H9 (cell line): ENCODE measurements around the gene PELI2. TPM values are rescaled to one million over a fixed set of nuclear protein-coding genes. Genes with fewer than 3 reads are reported as not detected.

Experiments used
- DNase-seq: peaks from one replicate; pipeline ENCODE4 v3.0.0-alpha.2; 2017
- H2AFZ ChIP-seq: one replicate; pipeline ENCODE4 v1.6.1; 2013; ENCODE audit warnings: mild to moderate bottlenecking, low read length, control low read depth, moderate library complexity
- H2AK5ac ChIP-seq: 2 replicates; pipeline ENCODE4 v1.6.1; 2013; ENCODE audit warnings: low read length, control low read depth, mixed read lengths; ENCODE audit not compliant: insufficient read length
- H2BK120ac ChIP-seq: one replicate; pipeline ENCODE4 v1.6.1; 2013; ENCODE audit warnings: low read depth, mild to moderate bottlenecking, low read length, control low read depth, inconsistent platforms; ENCODE audit not compliant: poor library complexity, severe bottlenecking
- H2BK12ac ChIP-seq: 2 replicates; pipeline ENCODE4 v1.6.1; 2013; ENCODE audit warnings: low read length, control low read depth, mixed read lengths, low read depth; ENCODE audit not compliant: insufficient read length
- H2BK15ac ChIP-seq: 2 replicates; pipeline ENCODE4 v1.6.1; 2013; ENCODE audit warnings: low read depth, low read length, control low read depth
- H2BK20ac ChIP-seq: one replicate; pipeline ENCODE4 v1.6.1; 2013; ENCODE audit warnings: low read depth, mild to moderate bottlenecking, low read length, control low read depth, inconsistent platforms; ENCODE audit not compliant: poor library complexity, severe bottlenecking
- H2BK5ac ChIP-seq: 2 replicates; pipeline ENCODE4 v1.6.1; 2013; ENCODE audit warnings: low read length, control low read depth, mixed read lengths; ENCODE audit not compliant: insufficient read length
- H3K14ac ChIP-seq: 2 replicates; pipeline ENCODE4 v1.6.1; 2013; ENCODE audit warnings: low read length, control low read depth; ENCODE audit not compliant: insufficient read depth
- H3K18ac ChIP-seq: 2 replicates; pipeline ENCODE4 v1.6.1; 2013; ENCODE audit warnings: low read depth, mild to moderate bottlenecking, mixed read lengths, low read length, control low read depth; ENCODE audit not compliant: insufficient read length
- H3K23ac ChIP-seq: 2 replicates; pipeline ENCODE4 v1.6.1; 2013; ENCODE audit warnings: low read length, control low read depth, mixed read lengths, low read depth; ENCODE audit not compliant: insufficient read length
- H3K23me2 ChIP-seq: 2 replicates; pipeline ENCODE4 v1.6.1; 2013; ENCODE audit warnings: low read depth, mild to moderate bottlenecking, mixed read lengths, low read length, control low read depth; ENCODE audit not compliant: insufficient read length, poor library complexity, severe bottlenecking
- H3K27ac ChIP-seq: 2 replicates; pipeline ENCODE4 v1.5.1; 2013; ENCODE audit warnings: low read length, control low read depth, mixed read lengths, low read depth; ENCODE audit not compliant: insufficient read length
- H3K27me3 ChIP-seq: 2 replicates; pipeline ENCODE4 v1.6.1; 2013; ENCODE audit warnings: low read length, control low read depth, inconsistent platforms; ENCODE audit not compliant: insufficient read depth
- H3K4ac ChIP-seq: 2 replicates; pipeline ENCODE4 v1.6.1; 2013; ENCODE audit warnings: low read depth, mild to moderate bottlenecking, control low read depth, inconsistent platforms, low read length, moderate library complexity
- H3K4me1 ChIP-seq: 2 replicates; pipeline ENCODE4 v1.6.1; 2013; ENCODE audit warnings: low read length, control low read depth, inconsistent platforms; ENCODE audit not compliant: insufficient read depth
- H3K4me2 ChIP-seq: 2 replicates; pipeline ENCODE4 v1.6.1; 2013; ENCODE audit warnings: low read length, control low read depth, mixed read lengths; ENCODE audit not compliant: insufficient read length, insufficient read depth
- H3K56ac ChIP-seq: 2 replicates; pipeline ENCODE4 v1.6.1; 2013; ENCODE audit warnings: low read depth, mild to moderate bottlenecking, mixed read lengths, low read length, control low read depth; ENCODE audit not compliant: insufficient read length
- H3K79me1 ChIP-seq: 2 replicates; pipeline ENCODE4 v1.6.1; 2013; ENCODE audit warnings: low read depth, mild to moderate bottlenecking, moderate library complexity, low read length, control low read depth, inconsistent platforms; ENCODE audit not compliant: insufficient read depth, poor library complexity, severe bottlenecking
- H3K79me2 ChIP-seq: 2 replicates; pipeline ENCODE4 v1.6.1; 2013; ENCODE audit warnings: low read length, control low read depth, inconsistent platforms; ENCODE audit not compliant: insufficient read depth
- H3K9ac ChIP-seq: 2 replicates; pipeline ENCODE4 v1.6.1; 2013; ENCODE audit warnings: low read length, control low read depth, mixed read lengths; ENCODE audit not compliant: insufficient read length; ENCODE audit errors: extremely low read depth
- H3K9me3 ChIP-seq: one replicate; pipeline ENCODE4 v1.6.1; 2013; ENCODE audit warnings: low read depth, low read length, inconsistent platforms; ENCODE audit not compliant: control insufficient read depth
- H3T11ph ChIP-seq: one replicate; pipeline ENCODE4 v1.6.1; 2013; ENCODE audit warnings: mild to moderate bottlenecking, low read length, control low read depth, inconsistent platforms
- H4K20me1 ChIP-seq: one replicate; pipeline ENCODE4 v1.6.1; 2013; ENCODE audit not compliant: control insufficient read depth, insufficient read length, insufficient read depth
- H4K5ac ChIP-seq: 2 replicates; pipeline ENCODE4 v1.6.1; 2013; ENCODE audit warnings: low read depth, mild to moderate bottlenecking, mixed read lengths, low read length, control low read depth; ENCODE audit not compliant: insufficient read length
- H4K8ac ChIP-seq: replicated peaks from 2 replicates; pipeline ENCODE4 v1.6.1; 2013; ENCODE audit warnings: low read length, control low read depth, mixed read lengths, low read depth; ENCODE audit not compliant: insufficient read length
- H4K91ac ChIP-seq: 2 replicates; pipeline ENCODE4 v1.6.1; 2013; ENCODE audit warnings: low read depth, mild to moderate bottlenecking, moderate library complexity, mixed read lengths, low read length, control low read depth; ENCODE audit not compliant: insufficient read length
- H3K27ac Mint-ChIP-seq, 3 experiments: 2 replicates in 2 of 3; 3 replicates in 1 of 3; pipeline ENCODE4 v1.8.0; 2020 to 2021; ENCODE audit warnings: mixed read lengths in 3 of 3, mild to moderate bottlenecking in 1 of 3, moderate library complexity in 1 of 3
- H3K27me3 Mint-ChIP-seq: 2 replicates; pipeline ENCODE4 v1.8.0; 2021; ENCODE audit warnings: low read depth, mild to moderate bottlenecking, moderate library complexity, mixed read lengths
- H3K36me3 Mint-ChIP-seq, 3 experiments: 2 replicates in 2 of 3; 3 replicates in 1 of 3; pipeline ENCODE4 v1.8.0; 2020 to 2021; ENCODE audit warnings: low read depth in 3 of 3, mixed read lengths in 3 of 3; ENCODE audit not compliant: insufficient read depth in 1 of 3
- H3K4me1 Mint-ChIP-seq, 2 experiments: 2 replicates each; pipeline ENCODE4 v1.8.0; 2020; ENCODE audit warnings: mixed read lengths in 2 of 2
- H3K4me3 Mint-ChIP-seq, 2 experiments: 2 replicates in 1 of 2; 3 replicates in 1 of 2; pipeline ENCODE4 v1.8.0; 2020 to 2021; ENCODE audit warnings: mild to moderate bottlenecking in 2 of 2, mixed read lengths in 2 of 2, moderate library complexity in 1 of 2
- H3K9me3 Mint-ChIP-seq, 2 experiments: 2 replicates in 1 of 2; 3 replicates in 1 of 2; pipeline ENCODE4 v1.8.0; 2020; ENCODE audit warnings: mild to moderate bottlenecking in 2 of 2, mixed read lengths in 2 of 2, moderate library complexity in 1 of 2
- CTCF ChIP-seq: fragments of 200-600 bp; sonication (generic); conservative IDR thresholded peaks from 3 replicates; pipeline ENCODE4 v1.8.0; 2021; ENCODE audit warnings: antibody characterized with exemption, mild to moderate bottlenecking
- WGBS: extraction: QIAGEN DNeasy Blood & Tissue Kit; methylation state at CpG from one replicate; pipeline ENCODE4 v1.1.7; 2013; ENCODE audit warnings: missing lambda C conversion rate, low lambda C conversion rate, mixed read lengths; ENCODE audit not compliant: insufficient read length; ENCODE audit errors: extremely low coverage; 5-methylcytosine and 5-hydroxymethylcytosine counted together
- total RNA-seq: library from RNA; stranded (reverse); gene quantifications from 2 replicates; pipeline ENCODE4 v1.2.1, GENCODE V29; 2021

Gene PELI2
- total RNA-seq, 1 experiment from 2014 or later = 18.0 TPM

GRCh38 chr14:56318393-56319115, 200.3 kb downstream of the PELI2 start:
- H3K27ac ChIP-seq = no peak overlapping the region
- H3K36me3 Mint-ChIP-seq = peaks cover 3 to 12% (median 7%) of the 10 kb centered on the region in 3 experiments; a peak in 5 of 7 replicates
- no CpG with 5 or more reads among the region's 9 CpGs for WGBS

More at GRCh38 chr14:56318393-56319115, 200.3 kb downstream of the PELI2 start:
- H4K8ac ChIP-seq = no peak overlapping the region
- H2BK120ac ChIP-seq = no peak overlapping the region
- H3K23ac ChIP-seq = no peak overlapping the region
- no peak overlapping the region for H4K5ac ChIP-seq
- H4K20me1 ChIP-seq = no peaks in the 10 kb centered on the region
- H2AK5ac ChIP-seq = no peak overlapping the region
- no peak overlapping the region for H4K91ac ChIP-seq
- Mint-ChIP-seq H3K9me3 (peaks cover 6 to 11% of the 10 kb centered on the region in 2 experiments; a peak in 4 of 5 replicates), H3K27ac (no peak overlapping the region; a peak in 1 of 7 replicates), H3K27me3 (no peaks in the 10 kb centered on the region; the same call in 1 of the 2 replicates), H3K4me3 (no peak overlapping the region), H3K4me1 (no peaks in the 10 kb centered on the region)
- TF ChIP-seq CTCF = no peak
- H3K4me2 ChIP-seq = no peak overlapping the region
- H3K9ac ChIP-seq = no peak overlapping the region
- no peak overlapping the region for H3K14ac ChIP-seq
- no peak overlapping the region for H2BK20ac ChIP-seq
- DNase-seq = no peak
- H3K79me1 ChIP-seq = no peaks in the 10 kb centered on the region
- no peaks in the 10 kb centered on the region for H3K27me3 ChIP-seq
- no peak overlapping the region for H3T11ph ChIP-seq
- H2AFZ ChIP-seq = no peak overlapping the region
- no peaks in the 10 kb centered on the region for H3K4me1 ChIP-seq
- H3K56ac ChIP-seq = no peak overlapping the region
- no peaks in the 10 kb centered on the region for H3K9me3 ChIP-seq
- no peak overlapping the region for H2BK5ac ChIP-seq
- no peak overlapping the region for H3K18ac ChIP-seq
- H2BK15ac ChIP-seq = no peak overlapping the region
- H3K4ac ChIP-seq = no peak overlapping the region
- H3K23me2 ChIP-seq = no peaks in the 10 kb centered on the region
- no peak overlapping the region for H2BK12ac ChIP-seq
- H3K79me2 ChIP-seq = no peaks in the 10 kb centered on the region
